Esophagus muscularis mucosa (tissue), 4 donors: ENCODE measurements around the gene DNAJC17. TPM values are rescaled to one million over a fixed set of nuclear protein-coding genes. Genes with fewer than 3 reads are reported as not detected.

ENCODE experiments used
- DNase-seq: peaks from one replicate; pipeline ENCODE4 v3.0.0-alpha.2; 2017; ENCODE audit errors: extremely low spot score
- H3K27ac ChIP-seq, 4 donors: fragments of 200-600 bp; sonication (generic); replicated peaks in 1 of 4; 1 replicate in 3 of 4; 2 replicates in 1 of 4; pipeline ENCODE4 v1.5.1; 2016 to 2019; ENCODE audit warnings: mild to moderate bottlenecking in 1 of 4
- H3K27me3 ChIP-seq, 4 donors: fragments of 200-600 bp; sonication (generic); one replicate each; pipeline versions ENCODE4 v1.5.1 to v1.6.0; 2016 to 2019
- H3K36me3 ChIP-seq, 4 donors: fragments of 200-600 bp; sonication (generic); one replicate each; pipeline ENCODE4 v1.5.1; 2016 to 2019
- H3K4me1 ChIP-seq, 4 donors: fragments of 200-600 bp; sonication (generic); one replicate each; pipeline ENCODE4 v1.5.1; 2016 to 2019
- H3K4me3 ChIP-seq, 4 donors: fragments of 200-600 bp; sonication (generic); 1 replicate in 2 of 4; 2 replicates in 2 of 4; pipeline ENCODE4 v1.5.1; 2016 to 2019; ENCODE audit warnings: mild to moderate bottlenecking in 4 of 4, moderate library complexity in 1 of 4
- H3K9me3 ChIP-seq, 4 donors: fragments of 200-600 bp; sonication (generic); 1 replicate in 3 of 4; 2 replicates in 1 of 4; pipeline ENCODE4 v1.5.1; 2016 to 2019
- EP300 ChIP-seq: sonication (generic); formaldehyde crosslinking; IDR thresholded peaks from one replicate; pipeline ENCODE4 v1.6.1; 2017; ENCODE audit warnings: antibody characterized with exemption
- POLR2A ChIP-seq: fragments of 450-650 bp; IDR thresholded peaks from one replicate; pipeline ENCODE4 v1.6.1; 2017; ENCODE audit warnings: antibody characterized with exemption, moderate library complexity, mild to moderate bottlenecking, low read depth
- POLR2AphosphoS5 ChIP-seq, 2 donors: sonication (generic); formaldehyde crosslinking; IDR thresholded peaks; one replicate each; pipeline ENCODE4 v1.6.1; 2017; ENCODE audit warnings: antibody characterized with exemption in 2 of 2
- WGBS: methylation state at CpG from one replicate; pipeline ENCODE4 v1.1.5; 2018; 5-methylcytosine and 5-hydroxymethylcytosine counted together
- intact Hi-C: fragments of 100-400 bp; cut with DNase I; formaldehyde crosslinking; loops from one replicate; pipeline ENCODE4 v1.15.1; 2023
- total RNA-seq, 4 donors: library from RNA; depleted of rRNA; stranded (reverse); fragments of >200 nt; gene quantifications; one replicate each; pipeline versions ENCODE4 v1.1.0 to v1.2.1, GENCODE V29; 2016
- TF ChIP-seq, protein P1 (sequence below), 3 experiments: fragments of 200-600 bp in 2 of 3; fragments of 450-650 bp in 1 of 3; sonication (generic) in 2 of 3; IDR thresholded peaks; one replicate each; pipeline ENCODE4 v1.5.1; 2017 to 2019; ENCODE audit warnings: antibody characterized with exemption in 3 of 3, mild to moderate bottlenecking in 2 of 3, moderate library complexity in 1 of 3

The DNAJC17 gene
- total RNA-seq, 4 donors from 2014 or later, result 10.0 to 23.8 (median 13.9) TPM

DNA sequence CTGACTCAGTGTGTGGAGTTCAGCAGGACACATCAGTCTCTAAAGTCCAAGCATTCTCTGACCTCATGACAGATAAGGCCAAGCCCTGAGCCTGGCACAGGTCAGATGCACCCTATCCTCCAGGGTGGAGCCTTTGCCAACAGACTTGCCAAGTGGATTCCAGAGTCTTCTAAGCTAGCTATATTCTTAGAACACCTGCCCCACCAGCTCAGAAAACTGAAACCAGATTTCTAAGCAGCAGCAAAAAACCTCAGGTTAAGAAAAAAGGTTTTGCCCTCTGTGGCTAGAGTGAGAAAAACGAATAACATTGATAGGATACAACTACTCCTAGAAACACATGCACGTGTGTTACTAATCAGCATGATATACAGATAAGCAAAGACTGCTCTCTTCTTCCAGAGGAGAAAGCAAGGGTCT is 63.8 kb downstream of the DNAJC17 start:
- no peak for DNase-seq
- 81% methylated on average over 2 of the region's 2 CpGs for WGBS
- intact Hi-C loops, result no loop called here
- Histone ChIP-seq H3K27ac (no peak overlapping the region), H3K4me3 (no peak overlapping the region), H3K36me3 (peaks cover 50 to 96% (median 86%) of the 10 kb centered on the region in 4 donors), H3K9me3 (no peaks in the 10 kb centered on the region), H3K4me1 (no peaks in the 10 kb centered on the region), H3K27me3 (no peaks in the 10 kb centered on the region)
- TF ChIP-seq, protein P1, sequence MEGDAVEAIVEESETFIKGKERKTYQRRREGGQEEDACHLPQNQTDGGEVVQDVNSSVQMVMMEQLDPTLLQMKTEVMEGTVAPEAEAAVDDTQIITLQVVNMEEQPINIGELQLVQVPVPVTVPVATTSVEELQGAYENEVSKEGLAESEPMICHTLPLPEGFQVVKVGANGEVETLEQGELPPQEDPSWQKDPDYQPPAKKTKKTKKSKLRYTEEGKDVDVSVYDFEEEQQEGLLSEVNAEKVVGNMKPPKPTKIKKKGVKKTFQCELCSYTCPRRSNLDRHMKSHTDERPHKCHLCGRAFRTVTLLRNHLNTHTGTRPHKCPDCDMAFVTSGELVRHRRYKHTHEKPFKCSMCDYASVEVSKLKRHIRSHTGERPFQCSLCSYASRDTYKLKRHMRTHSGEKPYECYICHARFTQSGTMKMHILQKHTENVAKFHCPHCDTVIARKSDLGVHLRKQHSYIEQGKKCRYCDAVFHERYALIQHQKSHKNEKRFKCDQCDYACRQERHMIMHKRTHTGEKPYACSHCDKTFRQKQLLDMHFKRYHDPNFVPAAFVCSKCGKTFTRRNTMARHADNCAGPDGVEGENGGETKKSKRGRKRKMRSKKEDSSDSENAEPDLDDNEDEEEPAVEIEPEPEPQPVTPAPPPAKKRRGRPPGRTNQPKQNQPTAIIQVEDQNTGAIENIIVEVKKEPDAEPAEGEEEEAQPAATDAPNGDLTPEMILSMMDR (IDR thresholded peaks at IDR 0.05), result no peak
- TF ChIP-seq POLR2A, result no peak
- TF ChIP-seq EP300, result no peak
- no peak for TF ChIP-seq POLR2AphosphoS5 (IDR thresholded peaks at IDR 0.05)

DNA sequence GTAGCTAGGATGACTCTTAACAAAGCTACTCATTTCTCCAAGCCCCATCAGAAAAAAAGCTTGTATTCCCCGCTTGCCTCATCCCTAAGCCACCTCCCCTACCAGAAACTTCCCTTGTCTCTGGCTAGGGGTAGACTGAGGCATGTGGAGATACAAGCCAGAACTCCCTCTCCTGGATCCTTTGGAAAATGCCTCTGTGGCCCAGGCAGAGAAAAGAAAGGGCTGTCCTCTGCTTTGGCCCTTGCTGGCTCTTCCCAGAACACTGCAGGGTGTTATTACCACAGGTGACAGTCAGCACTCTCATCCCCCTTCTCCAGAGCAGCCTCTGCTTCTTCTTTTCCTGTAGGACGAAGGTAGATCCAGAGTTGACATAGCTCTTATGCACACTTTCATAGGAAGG is 67.4 kb downstream of the DNAJC17 start:
- Histone ChIP-seq H3K4me1 (no peaks in the 10 kb centered on the region), H3K27me3 (no peaks in the 10 kb centered on the region), H3K36me3 (peaks cover 75 to 99% (median 95%) of the 10 kb centered on the region in 4 donors), H3K27ac (no peak overlapping the region), H3K9me3 (no peaks in the 10 kb centered on the region), H3K4me3 (no peak overlapping the region)
- TF ChIP-seq, protein P1 (IDR thresholded peaks at IDR 0.05), result no peak
- TF ChIP-seq POLR2A, result no peak
- no peak for TF ChIP-seq EP300
- no peak for TF ChIP-seq POLR2AphosphoS5 (IDR thresholded peaks at IDR 0.05)
- DNase-seq, result no peak
- whole genome bisulfite sequencing, result 100% methylated on average over 2 of the region's 2 CpGs
- intact Hi-C loops, result no loop called here

DNA sequence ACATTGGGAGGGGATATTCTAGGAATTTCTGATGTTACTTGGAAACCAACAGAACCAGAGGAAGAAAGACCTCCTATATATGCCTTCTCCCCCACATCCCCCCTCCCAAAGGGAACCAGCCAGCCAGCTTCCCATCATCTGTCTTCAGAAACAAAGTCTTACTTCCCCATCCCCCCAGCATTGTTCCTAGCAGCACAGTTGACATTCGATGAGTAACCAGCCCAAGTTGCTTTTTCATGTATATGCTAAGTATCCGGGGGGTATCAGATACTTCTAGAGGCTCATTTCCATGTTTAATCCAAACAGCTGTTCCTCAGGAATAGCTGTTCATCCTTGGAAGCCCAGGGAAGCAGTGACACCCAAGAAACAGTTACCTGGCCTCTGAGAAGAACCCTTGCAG is 68.2 kb downstream of the DNAJC17 start:
- no peaks in the 10 kb centered on the region for H3K27me3 ChIP-seq
- peaks cover 69 to 99% (median 92%) of the 10 kb centered on the region in 4 donors for H3K36me3 ChIP-seq
- 58% methylated on average over 2 of the region's 2 CpGs for WGBS
- no peaks in the 10 kb centered on the region for H3K4me1 ChIP-seq
- intact Hi-C loops, result no loop called here
- DNase-seq, result no peak
- no peak overlapping the region for H3K4me3 ChIP-seq
- no peaks in the 10 kb centered on the region for H3K9me3 ChIP-seq
- H3K27ac ChIP-seq, result no peak overlapping the region
- TF ChIP-seq POLR2A, result no peak
- TF ChIP-seq, protein P1 (IDR thresholded peaks at IDR 0.05), result no peak

DNA sequence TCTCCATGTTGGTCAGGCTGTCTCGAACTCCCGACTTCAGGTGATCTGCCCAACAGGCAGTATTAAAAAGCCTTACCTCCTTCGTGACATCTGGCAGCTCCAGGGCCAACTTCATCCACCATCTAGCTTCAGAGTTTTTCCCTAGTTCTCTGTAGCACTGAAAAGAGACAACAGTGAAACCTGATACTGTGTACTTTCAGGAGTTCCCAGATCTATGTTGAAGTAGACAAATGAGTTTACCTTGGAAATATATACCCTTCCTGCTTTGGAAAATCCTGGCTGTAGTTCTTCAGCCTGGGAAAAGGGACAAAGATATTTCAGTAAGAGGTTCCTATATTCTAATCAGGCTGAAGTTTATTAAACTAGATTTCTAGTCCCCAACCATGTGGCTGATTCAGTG is 70.2 kb downstream of the DNAJC17 start:
- Histone ChIP-seq H3K27me3 (no peaks in the 10 kb centered on the region), H3K4me3 (no peak overlapping the region), H3K27ac (no peak overlapping the region), H3K4me1 (no peaks in the 10 kb centered on the region), H3K36me3 (peaks cover 51 to 97% (median 89%) of the 10 kb centered on the region in 4 donors), H3K9me3 (no peaks in the 10 kb centered on the region)
- intact Hi-C loops, result no loop called here
- no peak for DNase-seq
- WGBS, result 89% methylated on average over 3 of the region's 3 CpGs
- TF ChIP-seq POLR2A (no peak), POLR2AphosphoS5 (IDR thresholded peaks at IDR 0.05) (no peak), EP300 (no peak)
- TF ChIP-seq, protein P1 (IDR thresholded peaks at IDR 0.05), result no peak

DNA sequence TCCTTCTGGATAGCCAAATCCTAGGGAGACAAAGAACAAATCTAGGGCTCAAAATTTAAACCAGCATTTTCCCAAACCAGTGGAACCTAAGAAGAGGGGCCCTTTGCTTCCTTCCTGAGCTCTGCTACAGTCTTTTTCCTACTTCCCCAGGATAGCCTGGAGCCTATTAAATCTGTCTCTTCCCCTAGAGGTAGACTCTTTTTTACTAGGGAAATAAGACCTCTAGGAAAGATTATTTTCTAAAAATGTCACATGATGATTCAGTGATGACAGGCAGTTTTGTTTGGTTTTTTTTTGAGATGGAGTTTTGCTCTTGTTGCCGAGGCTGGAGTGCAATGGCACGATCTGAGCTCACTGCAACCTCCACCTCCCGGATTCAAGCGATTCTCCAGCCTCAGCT is 70.7 kb downstream of the DNAJC17 start:
- Histone ChIP-seq H3K9me3 (no peaks in the 10 kb centered on the region), H3K27me3 (no peaks in the 10 kb centered on the region), H3K4me3 (no peak overlapping the region), H3K4me1 (no peaks in the 10 kb centered on the region), H3K27ac (no peak overlapping the region), H3K36me3 (peaks cover 49 to 97% (median 86%) of the 10 kb centered on the region in 4 donors)
- TF ChIP-seq, protein P1 (IDR thresholded peaks at IDR 0.05), result no peak
- TF ChIP-seq POLR2AphosphoS5 (IDR thresholded peaks at IDR 0.05), result no peak
- no peak for TF ChIP-seq POLR2A
- no peak for DNase-seq
- intact Hi-C loops, result no loop called here
- WGBS, result 91% methylated on average over 4 of the region's 4 CpGs
